IPS-NIHi11 (cell line): ENCODE results near the gene SLC27A6.
"Not testable (repeated sequence)": the region's sequence is repeated elsewhere in the genome, so short reads cannot be mapped to it uniquely, and the experiment has no call there.

Experiments used
- DNase-seq: peaks from one replicate; pipeline ENCODE4 v3.0.0; 2012; ENCODE audit warnings: mixed read lengths, low spot score

Gene SLC27A6

GRCh38 chr5:129002527-129002842 is 37.2 kb downstream of the SLC27A6 start:
- DNase-seq: no peak

- DNase-seq: peak; percentile 17
Measured at GRCh38 chr5:129003232-129003631, 37.9 kb downstream of the SLC27A6 start.

GRCh38 chr5:129014185-129014584 is 48.9 kb downstream of the SLC27A6 start:
- no peak for DNase-seq

GRCh38 chr5:129018837-129019236 is 53.5 kb downstream of the SLC27A6 start:
- DNase-seq: no peak

GRCh38 chr5:129019401-129019908 is 54.2 kb downstream of the SLC27A6 start:
- no peak for DNase-seq

GRCh38 chr5:129020683-129021082 is 55.4 kb downstream of the SLC27A6 start:
- DNase-seq: no peak

- no peak for DNase-seq
Measured at GRCh38 chr5:129021744-129022143, 56.5 kb downstream of the SLC27A6 start.

GRCh38 chr5:129022599-129022998 is 57.3 kb downstream of the SLC27A6 start:
- no peak for DNase-seq

- no peak for DNase-seq
Measured at GRCh38 chr5:129027260-129027659, 62.0 kb downstream of the SLC27A6 start.

GRCh38 chr5:129031886-129032683 is 66.8 kb downstream of the SLC27A6 start:
- no peak for DNase-seq

GRCh38 chr5:129036257-129036656 is 71.0 kb downstream of the SLC27A6 start:
- not testable (repeated sequence) for DNase-seq

- no peak for DNase-seq
Measured at GRCh38 chr5:129041196-129041881, 76.1 kb downstream of the SLC27A6 start.

- no peak for DNase-seq
Measured at GRCh38 chr5:129042306-129042705, 77.0 kb downstream of the SLC27A6 start.

- DNase-seq: no peak
Measured at GRCh38 chr5:129043894-129044293, 78.6 kb downstream of the SLC27A6 start.

- no peak for DNase-seq
Measured at GRCh38 chr5:129046151-129046550, 80.9 kb downstream of the SLC27A6 start.

- DNase-seq: no peak
Measured at GRCh38 chr5:129048509-129048908, 83.2 kb downstream of the SLC27A6 start.

GRCh38 chr5:129049126-129049799 is 84.0 kb downstream of the SLC27A6 start:
- no peak for DNase-seq

GRCh38 chr5:129051283-129051682 is 86.0 kb downstream of the SLC27A6 start:
- no peak for DNase-seq

- DNase-seq: no peak
Measured at GRCh38 chr5:129053438-129053837, 88.2 kb downstream of the SLC27A6 start.

GRCh38 chr5:129057329-129057728 is 92.0 kb downstream of the SLC27A6 start:
- no peak for DNase-seq

GRCh38 chr5:129061849-129062248 is 96.6 kb downstream of the SLC27A6 start:
- no peak for DNase-seq

- no peak for DNase-seq
Measured at GRCh38 chr5:129063483-129064113, 98.3 kb downstream of the SLC27A6 start.
